T-helper 1 cell (primary cell): ENCODE measurements around the gene RPGR.

Experiments used
- DNase-seq, 5 donors: peaks; one replicate each; pipeline ENCODE4 v3.0.0-alpha.2; 2012 to 2020

RPGR gene

DNA sequence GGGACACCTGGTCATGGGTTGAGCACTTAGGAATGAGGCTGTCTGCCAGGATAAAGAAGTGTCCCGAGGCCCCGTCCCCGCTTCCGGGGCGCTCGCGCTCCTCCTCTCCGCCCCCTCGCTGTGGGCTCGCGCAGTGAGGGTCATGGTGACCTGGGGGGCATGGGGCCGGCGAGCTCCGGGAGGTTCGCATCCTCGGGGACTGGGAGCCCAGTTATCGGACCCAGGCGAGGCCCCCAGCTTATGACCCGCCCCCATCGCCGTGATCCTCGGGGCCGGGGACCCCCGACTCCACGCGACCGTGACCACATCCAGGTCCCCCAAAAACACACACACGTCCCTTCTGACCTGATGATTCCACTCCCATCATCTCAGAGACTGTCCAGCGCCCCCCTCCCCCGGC is 71.3 kb downstream of the RPGR start:
- peak in 1 of 5 donors; percentile 3 for DNase-seq

- DNase-seq = no peak
Observed at GRCh38 chrX:38249965-38250364, 77.3 kb downstream of the RPGR start.

GRCh38 chrX:38247051-38247450 is 80.3 kb downstream of the RPGR start:
- no peak for DNase-seq

GRCh38 chrX:38240541-38240940 is 86.8 kb downstream of the RPGR start:
- no peak for DNase-seq

DNA sequence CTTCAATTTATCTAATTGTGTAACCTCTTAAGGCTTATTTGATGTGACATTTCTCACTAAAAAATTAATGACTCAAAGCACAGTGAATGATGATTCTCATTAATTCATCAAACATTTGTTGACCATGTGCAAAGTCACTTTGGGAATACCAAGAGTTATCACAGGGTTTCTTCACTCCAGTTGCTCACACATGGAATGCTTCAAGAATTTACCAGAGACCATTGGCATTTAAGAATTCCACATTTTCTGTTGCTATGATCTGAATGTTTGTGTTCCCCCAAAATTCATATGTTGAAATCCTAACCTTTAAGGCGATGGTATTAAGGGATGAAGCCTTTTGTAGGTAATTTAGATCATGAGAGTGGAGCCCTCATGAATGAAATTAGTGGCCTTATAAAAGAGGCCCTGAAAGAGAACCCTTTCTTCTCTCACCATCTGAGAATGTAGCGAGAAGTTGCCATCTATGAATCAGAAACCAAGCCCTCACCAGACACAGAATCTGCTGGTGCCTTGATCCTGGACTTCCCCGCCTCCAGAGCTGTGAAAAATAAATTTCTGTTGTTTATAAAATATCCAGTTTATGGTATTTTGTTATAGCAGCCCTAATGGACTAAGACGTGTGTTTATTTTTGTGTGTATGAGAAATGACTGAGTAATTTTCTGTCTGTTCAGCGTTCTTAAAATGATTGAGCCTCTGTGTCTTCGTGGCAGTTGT is 90.3 kb downstream of the RPGR start:
- DNase-seq = no peak

GRCh38 chrX:38233891-38234667 is 93.2 kb downstream of the RPGR start:
- DNase-seq = no peak

- DNase-seq = no peak
Observed at GRCh38 chrX:38232079-38232686, 95.1 kb downstream of the RPGR start.

DNA sequence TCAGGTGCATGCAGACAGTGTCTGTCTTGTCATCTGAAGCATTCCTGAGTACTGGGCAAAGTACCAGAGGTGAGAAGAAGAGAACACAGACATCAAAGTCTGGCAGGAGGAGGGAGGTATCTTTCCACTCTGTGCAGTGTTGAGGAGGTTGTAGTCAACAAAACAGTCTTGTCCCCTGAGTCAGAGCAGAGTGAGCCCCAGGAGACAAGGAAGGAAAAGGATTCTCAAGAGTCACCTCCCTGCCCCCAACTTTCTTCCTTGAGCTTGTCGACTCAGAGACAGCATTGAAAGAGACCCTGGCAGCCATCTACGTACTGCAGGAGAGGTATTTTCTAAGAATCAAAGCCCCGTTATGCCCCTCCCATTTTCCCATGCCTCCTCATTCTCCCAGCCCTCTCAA is 102.2 kb downstream of the RPGR start:
- DNase-seq = no peak

- DNase-seq = no peak
Observed at GRCh38 chrX:38224160-38224559, 103.1 kb downstream of the RPGR start.

- DNase-seq = no peak
Observed at GRCh38 chrX:38221391-38221929, 105.8 kb downstream of the RPGR start.

DNA sequence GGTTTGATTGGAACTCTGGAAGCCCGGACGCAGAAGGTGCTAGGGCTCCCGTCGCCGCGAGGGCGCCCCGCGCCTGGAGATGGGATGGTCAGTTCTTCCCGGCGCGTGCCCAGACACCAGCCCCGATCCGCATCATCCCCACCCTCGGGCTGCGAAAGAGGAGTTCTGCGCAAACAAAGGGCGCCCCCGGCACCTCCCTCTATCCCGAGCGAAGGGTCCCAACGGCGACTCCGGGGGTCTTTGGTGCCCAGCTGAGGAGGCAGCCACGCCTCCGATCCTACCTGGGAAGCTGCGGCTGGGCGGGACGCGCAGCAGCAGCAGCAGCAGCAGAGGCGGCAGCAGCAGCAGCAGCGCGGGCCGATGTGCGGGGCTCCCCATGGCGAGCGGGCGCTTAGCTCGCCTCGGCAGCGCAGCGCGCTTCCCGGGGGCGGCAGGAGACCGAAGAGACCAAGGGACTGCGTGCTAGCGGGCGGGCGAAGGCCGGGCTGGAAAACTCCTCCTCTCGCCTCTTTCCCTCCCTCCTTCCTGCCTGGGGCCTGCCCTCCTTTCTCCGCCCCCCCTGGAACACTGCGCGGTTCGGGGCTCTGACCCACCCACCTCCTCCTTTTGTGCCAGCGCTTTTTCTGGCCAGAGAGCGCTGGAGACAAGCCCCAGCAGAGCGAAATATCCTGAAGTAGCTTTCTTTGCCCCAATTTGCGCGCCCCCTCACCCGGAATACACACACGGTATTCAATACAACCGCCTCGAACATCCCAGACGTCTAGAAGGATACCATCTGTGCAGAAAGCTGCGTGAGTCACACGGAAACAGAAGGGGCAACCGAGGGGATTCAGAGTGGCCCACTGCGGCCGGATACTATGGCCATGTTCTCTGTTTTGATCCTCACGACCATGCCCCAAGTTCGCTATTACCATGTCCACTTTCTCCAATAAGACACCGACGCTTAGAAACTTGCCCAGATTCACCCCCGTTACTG is 106.6 kb downstream of the RPGR start, which contains the start of gene SRPX:
Gene SRPX (minus strand): TSS at position 457 of the 976 bp plus-strand sequence. CDS start 79 bp downstream, at position 378.
- no peak for DNase-seq

DNA sequence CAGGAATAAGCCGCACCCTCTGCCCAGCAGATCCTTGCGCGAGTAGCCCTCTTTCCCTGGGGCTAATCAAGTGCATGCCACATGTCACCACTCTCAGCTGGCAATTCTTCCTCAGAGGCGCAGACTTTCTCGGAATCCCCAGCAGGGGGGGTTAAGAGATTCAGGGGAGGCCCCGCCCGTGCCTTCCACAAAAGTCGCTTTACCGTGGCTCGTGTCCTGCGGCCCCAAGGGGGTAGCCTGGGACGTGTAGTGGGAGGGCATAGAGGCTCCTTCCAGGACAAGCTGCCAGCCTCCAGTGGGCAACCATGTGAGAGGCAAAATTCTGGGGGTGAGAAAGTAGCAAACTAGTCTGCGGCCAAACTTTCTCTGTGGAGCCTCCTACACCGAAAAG is 107.3 kb downstream of the RPGR start:
- DNase-seq = no peak
